Left lung (tissue), 10 donors: ENCODE results near the gene TAF1C. TPM values are rescaled to one million over a fixed set of nuclear protein-coding genes. Genes with fewer than 3 reads are reported as not detected.

ENCODE experiments used
- ATAC-seq: fragments of 200-7000 bp; cut with Tn5 transposase; one replicate; pipeline ENCODE4 v1.9.1; 2020; ENCODE audit warnings: moderate library complexity
- DNase-seq, 4 donors: peaks; one replicate each; pipeline ENCODE4 v3.0.0-alpha.2; 2013 to 2020
- H3K27ac ChIP-seq, 2 donors: fragments of 200-600 bp; sonication (generic) in 1 of 2; one replicate each; pipeline versions ENCODE4 v1.5.0 to v1.8.0; 2020 to 2021
- H3K27me3 ChIP-seq, 2 donors: fragments of 200-600 bp; sonication (generic) in 1 of 2; one replicate each; pipeline versions ENCODE4 v1.5.0 to v1.8.0; 2020 to 2021
- H3K36me3 ChIP-seq, 2 donors: fragments of 200-600 bp; sonication (generic) in 1 of 2; one replicate each; pipeline versions ENCODE4 v1.5.0 to v1.8.0; 2020 to 2021
- H3K4me1 ChIP-seq, 2 donors: fragments of 200-600 bp; one replicate each; pipeline ENCODE4 v1.8.0; 2021
- H3K4me3 ChIP-seq, 2 donors: fragments of 200-600 bp; sonication (generic) in 1 of 2; one replicate each; pipeline versions ENCODE4 v1.5.0 to v1.8.0; 2020 to 2021; ENCODE audit warnings: mild to moderate bottlenecking in 1 of 2
- H3K9me3 ChIP-seq, 2 donors: fragments of 200-600 bp; sonication (generic) in 1 of 2; one replicate each; pipeline versions ENCODE4 v1.5.0 to v1.8.0; 2020 to 2021
- CTCF ChIP-seq, 2 donors: fragments of 200-600 bp; sonication (generic) in 1 of 2; IDR thresholded peaks; one replicate each; pipeline versions ENCODE4 v1.5.0 to v1.8.0; 2021; ENCODE audit warnings: antibody characterized with exemption in 2 of 2
- intact Hi-C, 2 donors: fragments of 100-400 bp; cut with DNase I; formaldehyde crosslinking; loops; one replicate each; pipeline versions ENCODE4 v1.11.2 to v1.14.2; 2022
- polyA plus RNA-seq, 6 donors: library from polyadenylated mRNA; unstranded; fragments of 120-200 nt; gene quantifications; one replicate each; pipeline ENCODE4 v1.2.1, GENCODE V29; 2013; ENCODE audit not compliant: insufficient read length in 6 of 6
- total RNA-seq, 2 donors: library from RNA; stranded (reverse); fragmentation: NEBNext Ultra II Directional; extraction: Animal tissue kit (Norgen Biotek cat#: 25700); gene quantifications; one replicate each; pipeline ENCODE4 v1.2.1, GENCODE V29; 2021
- donor health status: DM: no; HTN: yes; CAD: no.
- donor health status: DM: no; HTN: no; CAD: no.

Gene TAF1C
- total and polyA plus RNA-seq, 8 donors: 37.5 to 66.1 (median 52.9) TPM

- Histone ChIP-seq H3K27me3 (no peaks in the 10 kb centered on the region), H3K36me3 (no peaks in the 10 kb centered on the region), H3K9me3 (no peaks in the 10 kb centered on the region), H3K4me1 (no peaks in the 10 kb centered on the region), H3K4me3 (no peak overlapping the region), H3K27ac (no peak overlapping the region)
- intact Hi-C loops: no loop called here
- ATAC-seq (no peak), DNase-seq (no peak)
- no peak for TF ChIP-seq CTCF (IDR thresholded peaks at IDR 0.05)
These were observed 25.8 kb upstream of the TAF1C start for GRCh38 chr16:84212631-84213030.

GRCh38 chr16:84212154-84212553 is 25.3 kb upstream of the TAF1C start:
- no peak for DNase-seq

GRCh38 chr16:84209989-84210388 is 23.1 kb upstream of the TAF1C start:
- Histone ChIP-seq H3K9me3 (no peaks in the 10 kb centered on the region), H3K36me3 (no peaks in the 10 kb centered on the region), H3K4me3 (no peak overlapping the region), H3K27me3 (no peaks in the 10 kb centered on the region), H3K27ac (no peak overlapping the region), H3K4me1 (no peaks in the 10 kb centered on the region)
- intact Hi-C loops: no loop called here
- DNase-seq (no peak), ATAC-seq (no peak)
- no peak for TF ChIP-seq CTCF (IDR thresholded peaks at IDR 0.05)

More at GRCh38 chr16:84212154-84212553, 25.3 kb upstream of the TAF1C start:
- no peaks in the 10 kb centered on the region for H3K9me3 ChIP-seq
- no peaks in the 10 kb centered on the region for H3K4me1 ChIP-seq
- no peaks in the 10 kb centered on the region for H3K27me3 ChIP-seq
- intact Hi-C loops: no loop called here
- no peak for ATAC-seq
- H3K4me3 ChIP-seq: no peak overlapping the region
- H3K27ac ChIP-seq: no peak overlapping the region
- H3K36me3 ChIP-seq: no peaks in the 10 kb centered on the region
- TF ChIP-seq CTCF (IDR thresholded peaks at IDR 0.05): no peak

GRCh38 chr16:84207879-84208278 is 21.0 kb upstream of the TAF1C start:
- intact Hi-C loops: no loop called here
- Histone ChIP-seq H3K4me3 (no peak overlapping the region), H3K36me3 (no peaks in the 10 kb centered on the region), H3K27ac (no peak overlapping the region), H3K27me3 (no peaks in the 10 kb centered on the region), H3K9me3 (no peaks in the 10 kb centered on the region), H3K4me1 (no peaks in the 10 kb centered on the region)
- TF ChIP-seq CTCF (IDR thresholded peaks at IDR 0.05): no peak
- ATAC-seq (no peak), DNase-seq (no peak)

- Histone ChIP-seq H3K4me1 (no peaks in the 10 kb centered on the region), H3K4me3 (no peak overlapping the region), H3K27me3 (no peaks in the 10 kb centered on the region), H3K9me3 (no peaks in the 10 kb centered on the region), H3K36me3 (no peaks in the 10 kb centered on the region), H3K27ac (no peak overlapping the region)
- no peak for TF ChIP-seq CTCF (IDR thresholded peaks at IDR 0.05)
- ATAC-seq (no peak), DNase-seq (no peak)
- intact Hi-C loops: no loop called here
These were observed 20.4 kb upstream of the TAF1C start for GRCh38 chr16:84207251-84207650.
